A673 (cell line): Measurements from ENCODE around the gene MDM1. TPM values are rescaled to one million over a fixed set of nuclear protein-coding genes. Genes with fewer than 3 reads are reported as not detected.

Source experiments
- BruUV-seq: library from RNA; stranded (reverse); fragments of 400-500 nt; replicated peaks from 2 replicates; lab custom pipeline; 2021; lab: Mats Ljungman, UMichigan
- CTCF ChIA-PET: fragments of 300-600 bp; sonication (Branson Sonifier 250); formaldehyde crosslinking; loops from one replicate; lab custom pipeline; 2022; ENCODE audit warnings: antibody characterized with exemption; lab: Charles Lee
- POLR2A ChIA-PET: fragments of 300-600 bp; sonication (Branson Sonifier 250); formaldehyde crosslinking; loops from one replicate; lab custom pipeline; 2022; ENCODE audit warnings: antibody characterized with exemption; ENCODE audit not compliant: low non-redundant PET; lab: Charles Lee
- DNase-seq: peaks from one replicate; pipeline ENCODE4 v3.0.0-alpha.2; 2015; ENCODE audit warnings: low spot score
- H3K27ac ChIP-seq: fragments of 200-600 bp; sonication (generic); 2 replicates; pipeline ENCODE4 v1.5.1; 2016; ENCODE audit warnings: mixed run types, low read depth, mild to moderate bottlenecking, mixed read lengths, antibody characterized with exemption, low read length; ENCODE audit not compliant: poor library complexity, severe bottlenecking
- H3K27me3 ChIP-seq: fragments of 200-600 bp; sonication (generic); replicated peaks from 2 replicates; pipeline ENCODE4 v1.6.1; 2017; ENCODE audit warnings: mixed run types, low read depth, mild to moderate bottlenecking, mixed read lengths, antibody characterized with exemption, low read length; ENCODE audit not compliant: insufficient read depth, poor library complexity
- H3K36me3 ChIP-seq: fragments of 200-600 bp; sonication (generic); 2 replicates; pipeline ENCODE4 v1.6.1; 2016; ENCODE audit warnings: mixed run types, mild to moderate bottlenecking, mixed read lengths, antibody characterized with exemption, low read length; ENCODE audit not compliant: insufficient read depth, poor library complexity, severe bottlenecking
- H3K4me1 ChIP-seq: fragments of 200-600 bp; sonication (generic); 2 replicates; pipeline ENCODE4 v1.6.1; 2017; ENCODE audit warnings: mixed run types, mild to moderate bottlenecking, mixed read lengths, antibody characterized with exemption, low read length; ENCODE audit not compliant: insufficient read depth, poor library complexity, severe bottlenecking
- H3K4me3 ChIP-seq: fragments of 200-600 bp; sonication (generic); 2 replicates; pipeline ENCODE4 v1.5.1; 2016; ENCODE audit warnings: low read depth, mixed run types, mild to moderate bottlenecking, mixed read lengths, low read length; ENCODE audit not compliant: poor library complexity, severe bottlenecking
- H3K9me3 ChIP-seq: fragments of 200-600 bp; sonication (generic); 2 replicates; pipeline ENCODE4 v1.6.1; 2016; ENCODE audit warnings: mixed run types, low read depth, mild to moderate bottlenecking, mixed read lengths, antibody characterized with exemption, low read length; ENCODE audit not compliant: poor library complexity, severe bottlenecking
- EZH2 ChIP-seq: fragments of 200-600 bp; sonication (generic); IDR thresholded peaks from 2 replicates; pipeline ENCODE4 v1.6.1; 2017; ENCODE audit warnings: borderline replicate concordance, low read depth, mild to moderate bottlenecking, mixed read lengths, antibody characterized with exemption, low read length; ENCODE audit not compliant: poor library complexity, severe bottlenecking
- intact Hi-C: fragments of 100-400 bp; cut with micrococcal nuclease; formaldehyde crosslinking; loops from one replicate; pipeline ENCODE4 v1.10.0; 2022; ENCODE audit not compliant: unreplicated experiment
- total RNA-seq: library from RNA; stranded (reverse); gene quantifications from 2 replicates; pipeline ENCODE4 v1.2.3, GENCODE V29; 2021
- TF ChIP-seq, protein P1 (sequence below): fragments of 300-800, 200-600 bp; sonication (generic); conservative IDR thresholded peaks from 2 replicates; pipeline ENCODE4 v1.5.1; 2017; ENCODE audit warnings: low read depth, mild to moderate bottlenecking, antibody characterized with exemption, low read length, moderate library complexity, mixed read lengths

The MDM1 gene
- total RNA-seq, 1 experiment from 2014 or later: 18.6 TPM

DNA sequence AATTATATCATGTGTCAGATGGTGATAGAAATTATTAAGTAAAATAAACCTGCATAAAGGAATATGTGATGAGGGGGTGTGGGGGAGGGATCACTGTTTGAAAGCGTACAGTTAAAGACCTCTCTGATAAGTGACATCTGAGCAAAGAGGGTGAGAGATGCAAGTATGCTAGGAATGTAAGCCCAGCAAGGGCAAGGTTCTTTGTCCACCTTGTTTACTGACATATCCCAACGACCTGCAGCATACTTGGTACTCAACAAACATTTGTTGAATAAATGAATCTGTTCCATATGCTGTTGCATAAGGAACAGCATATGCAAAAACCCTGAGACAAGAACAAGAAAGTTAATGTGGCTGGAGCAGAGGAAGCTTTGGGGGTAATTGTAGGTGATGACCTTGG lies 12.0 kb upstream of the MDM1 start:
- BruUV-seq: no TSS peak
- CTCF ChIA-PET: no interaction called here
- H3K36me3 ChIP-seq: no peaks in the 10 kb centered on the region

DNA sequence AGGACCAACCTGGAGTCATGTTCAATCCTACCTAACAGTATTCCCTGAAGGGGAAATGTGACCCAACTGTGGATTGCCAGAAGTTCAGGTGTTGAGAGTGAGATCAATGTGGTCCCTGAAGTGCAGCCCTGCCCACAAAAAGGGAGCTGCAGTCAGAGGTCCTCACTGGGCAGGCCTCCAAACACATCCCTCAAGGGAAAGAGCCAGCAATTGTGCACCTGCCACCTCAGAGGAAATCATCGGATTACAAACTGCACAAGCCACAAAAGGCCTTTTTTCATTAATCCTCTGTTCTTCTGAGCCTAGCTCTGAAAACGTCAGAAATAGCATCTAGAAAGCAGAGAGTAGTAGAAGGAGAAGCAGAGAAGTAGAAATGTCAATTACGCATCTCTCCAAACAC lies 10.8 kb upstream of the MDM1 start:
- no TSS peak for BruUV-seq
- DNase-seq: no peak
- Histone ChIP-seq H3K27me3 (peaks cover 24% of the 10 kb centered on the region), H3K9me3 (no peaks in the 10 kb centered on the region), H3K36me3 (no peaks in the 10 kb centered on the region), H3K4me3 (no peak overlapping the region), H3K4me1 (no peaks in the 10 kb centered on the region), H3K27ac (no peak overlapping the region)
- intact Hi-C loops: no loop called here
- TF ChIP-seq EZH2: no peak
- TF ChIP-seq, protein P1, sequence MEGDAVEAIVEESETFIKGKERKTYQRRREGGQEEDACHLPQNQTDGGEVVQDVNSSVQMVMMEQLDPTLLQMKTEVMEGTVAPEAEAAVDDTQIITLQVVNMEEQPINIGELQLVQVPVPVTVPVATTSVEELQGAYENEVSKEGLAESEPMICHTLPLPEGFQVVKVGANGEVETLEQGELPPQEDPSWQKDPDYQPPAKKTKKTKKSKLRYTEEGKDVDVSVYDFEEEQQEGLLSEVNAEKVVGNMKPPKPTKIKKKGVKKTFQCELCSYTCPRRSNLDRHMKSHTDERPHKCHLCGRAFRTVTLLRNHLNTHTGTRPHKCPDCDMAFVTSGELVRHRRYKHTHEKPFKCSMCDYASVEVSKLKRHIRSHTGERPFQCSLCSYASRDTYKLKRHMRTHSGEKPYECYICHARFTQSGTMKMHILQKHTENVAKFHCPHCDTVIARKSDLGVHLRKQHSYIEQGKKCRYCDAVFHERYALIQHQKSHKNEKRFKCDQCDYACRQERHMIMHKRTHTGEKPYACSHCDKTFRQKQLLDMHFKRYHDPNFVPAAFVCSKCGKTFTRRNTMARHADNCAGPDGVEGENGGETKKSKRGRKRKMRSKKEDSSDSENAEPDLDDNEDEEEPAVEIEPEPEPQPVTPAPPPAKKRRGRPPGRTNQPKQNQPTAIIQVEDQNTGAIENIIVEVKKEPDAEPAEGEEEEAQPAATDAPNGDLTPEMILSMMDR: no peak
- CTCF ChIA-PET: no interaction called here
- POLR2A ChIA-PET: no interaction called here

More for the DNA sequence above, 12.0 kb upstream of the MDM1 start:
- POLR2A ChIA-PET: no interaction called here
- Histone ChIP-seq H3K4me1 (no peaks in the 10 kb centered on the region), H3K9me3 (no peaks in the 10 kb centered on the region), H3K27ac (no peak overlapping the region), H3K27me3 (peaks cover 24% of the 10 kb centered on the region), H3K4me3 (no peak overlapping the region)
- DNase-seq: no peak
- TF ChIP-seq, protein P1: no peak
- TF ChIP-seq EZH2: no peak
- intact Hi-C loops: no loop called here

DNA sequence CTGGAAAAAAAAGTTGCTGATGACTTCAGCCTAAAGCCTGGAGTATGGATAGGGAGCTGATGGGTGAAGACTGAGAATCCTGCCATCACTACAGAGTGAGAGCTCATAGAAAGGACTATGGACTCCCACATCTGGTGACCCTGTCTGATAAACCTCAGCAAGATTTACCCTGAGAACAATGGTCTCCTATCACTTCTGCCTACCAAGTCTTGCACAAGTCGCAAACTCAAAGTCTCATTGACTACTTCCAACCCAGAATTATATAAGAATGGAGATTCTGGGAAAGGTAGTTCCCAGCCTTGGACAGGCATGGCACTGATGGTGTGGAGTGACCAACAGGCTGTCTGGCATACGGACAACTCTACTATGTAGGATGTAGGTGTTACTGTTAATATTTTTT lies 9.7 kb upstream of the MDM1 start:
- no peak for DNase-seq
- Histone ChIP-seq H3K4me3 (no peak overlapping the region), H3K27ac (no peak overlapping the region), H3K9me3 (no peaks in the 10 kb centered on the region), H3K27me3 (peaks cover 24% of the 10 kb centered on the region), H3K36me3 (no peaks in the 10 kb centered on the region), H3K4me1 (no peaks in the 10 kb centered on the region)
- no peak for TF ChIP-seq EZH2
- TF ChIP-seq, protein P1: no peak
- intact Hi-C loops: no loop called here
- POLR2A ChIA-PET: no interaction called here
- no TSS peak for BruUV-seq
- CTCF ChIA-PET: no interaction called here
